GM12891 (cell line): ENCODE results near the gene ARSG.

Source experiments
- POLR2AphosphoS5 ChIP-seq: IDR thresholded peaks from 2 replicates; pipeline ENCODE4 v1.6.1; 2011; ENCODE audit warnings: low read depth, low read length, control low read depth
- SPI1 ChIP-seq: IDR thresholded peaks from 2 replicates; pipeline ENCODE4 v1.6.1; 2011; ENCODE audit warnings: low read depth, low read length, control low read depth
- TAF1 ChIP-seq: IDR thresholded peaks from 2 replicates; pipeline ENCODE4 v1.6.1; 2011; ENCODE audit warnings: low read depth, low read length, control low read depth

- TF ChIP-seq POLR2AphosphoS5 (no peak), SPI1 (no peak), TAF1 (no peak)
Measured at GRCh38 chr17:68420065-68420464, 128.8 kb downstream of the ARSG start.
